ENCODE data around the gene KCNH5. TPM values are rescaled to one million over a fixed set of nuclear protein-coding genes. Genes with fewer than 3 reads are reported as not detected.

The KCNH5 gene
- polyA plus RNA-seq, 1 of the 3 experiments (the other 2 are of a cell fraction): not detected

DNA sequence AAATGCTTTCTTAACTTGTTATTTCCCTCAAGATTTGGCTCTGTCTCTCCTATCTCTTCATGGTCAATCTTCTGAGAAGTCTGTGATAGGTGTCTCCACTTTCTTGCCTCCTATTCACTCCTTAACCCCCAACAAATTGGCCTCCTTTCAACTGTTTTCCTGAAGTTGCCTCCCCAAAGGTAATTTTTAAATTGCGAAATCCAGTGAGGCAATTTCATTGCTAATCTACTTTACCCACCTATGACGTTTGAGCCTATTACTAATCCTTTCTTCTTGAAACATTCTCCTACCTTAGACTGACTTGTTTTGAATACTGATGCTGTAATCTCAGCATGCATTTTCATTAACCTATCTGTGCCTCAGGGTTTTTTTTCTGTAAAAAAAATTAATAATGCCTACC lies 6.0 kb upstream of the KCNH5 start:
- ChIA-PET CTCF (no interaction called here), POLR2A (no interaction called here)
- Histone ChIP-seq H3K79me2 (ENCODE audit: insufficient read depth) (no peaks in the 10 kb centered on the region), H3K4me3 (ENCODE audit: low read depth in 2 of 2, low read length in 1 of 2) (no peak overlapping the region), H4K20me1 (ENCODE audit: insufficient read depth) (no peaks in the 10 kb centered on the region), H3K9ac (no peak overlapping the region), H3K9me2 (no peaks in the 10 kb centered on the region), H3K27me3 (ENCODE audit: insufficient read depth) (peaks cover 25% of the 10 kb centered on the region), H3K9me3 (no peaks in the 10 kb centered on the region), H3F3A (replicated peaks; ENCODE audit: insufficient read depth) (no peaks in the 10 kb centered on the region), H3K4me2 (no peak overlapping the region), H2AFZ (ENCODE audit: low read depth) (no peak overlapping the region), H3K27ac (ENCODE audit: low read depth in 2 of 2, low read length in 1 of 2) (no peak overlapping the region), H3K4me1 (ENCODE audit: control insufficient read depth in 1 of 2, insufficient read depth in 2 of 2, low read depth in 1 of 2, low read length in 1 of 2) (no peaks in the 10 kb centered on the region), H3K36me3 (replicated peaks in 1 of 2; ENCODE audit: control insufficient read depth in 1 of 2, insufficient read depth in 2 of 2, low read length in 1 of 2) (no peaks in the 10 kb centered on the region)
- TF ChIP-seq, protein P1, sequence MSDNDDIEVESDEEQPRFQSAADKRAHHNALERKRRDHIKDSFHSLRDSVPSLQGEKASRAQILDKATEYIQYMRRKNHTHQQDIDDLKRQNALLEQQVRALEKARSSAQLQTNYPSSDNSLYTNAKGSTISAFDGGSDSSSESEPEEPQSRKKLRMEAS (IDR thresholded peaks at IDR 0.05; ENCODE audit: low read depth): no peak
- no peak for TF ChIP-seq FOSL2 (IDR thresholded peaks at IDR 0.05; ENCODE audit: borderline replicate concordance, low read depth)
- no peak for DNase-seq
- WGBS (ENCODE audit: low lambda C conversion rate): 2% methylated on average over 2 of the region's 2 CpGs

DNA sequence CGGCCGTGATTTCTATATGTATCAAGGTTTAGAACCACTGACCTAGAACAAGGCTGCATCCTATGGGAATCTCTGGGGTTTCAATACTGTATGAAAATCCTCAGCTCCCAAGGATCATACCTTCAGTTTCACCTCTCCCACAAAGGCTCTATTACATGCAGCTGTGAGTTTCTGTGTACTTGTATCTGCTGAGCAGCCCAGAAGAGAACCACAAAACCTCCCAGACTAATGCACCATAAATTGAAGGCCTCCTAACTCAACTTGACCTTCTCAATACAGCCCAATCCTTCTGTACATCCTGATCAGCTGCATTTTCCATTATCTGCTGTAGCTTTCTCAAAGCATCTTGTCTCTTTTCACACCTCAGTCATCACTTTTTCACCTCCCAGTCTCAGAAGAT lies 5.4 kb upstream of the KCNH5 start:
- Histone ChIP-seq H3K79me2 (ENCODE audit: insufficient read depth) (no peaks in the 10 kb centered on the region), H3K4me1 (ENCODE audit: control insufficient read depth in 1 of 2, insufficient read depth in 2 of 2, low read depth in 1 of 2, low read length in 1 of 2) (peaks cover 0 to 5% of the 10 kb centered on the region in 2 experiments; a peak in 1 of 4 replicates), H3K27ac (ENCODE audit: low read depth in 2 of 2, low read length in 1 of 2) (no peak overlapping the region), H3K9ac (no peak overlapping the region), H4K20me1 (ENCODE audit: insufficient read depth) (no peaks in the 10 kb centered on the region), H3K4me2 (no peak overlapping the region), H3F3A (replicated peaks; ENCODE audit: insufficient read depth) (no peaks in the 10 kb centered on the region), H3K4me3 (ENCODE audit: low read depth in 2 of 2, low read length in 1 of 2) (no peak overlapping the region), H3K9me3 (no peaks in the 10 kb centered on the region), H3K27me3 (ENCODE audit: insufficient read depth) (peaks cover 31% of the 10 kb centered on the region), H3K9me2 (no peaks in the 10 kb centered on the region), H3K36me3 (replicated peaks in 1 of 2; ENCODE audit: control insufficient read depth in 1 of 2, insufficient read depth in 2 of 2, low read length in 1 of 2) (no peaks in the 10 kb centered on the region), H2AFZ (ENCODE audit: low read depth) (no peak overlapping the region)
- DNase-seq: no peak
- TF ChIP-seq TEAD4 (IDR thresholded peaks at IDR 0.05; ENCODE audit: borderline replicate concordance, insufficient read depth) (no peak), TAF1 (IDR thresholded peaks at IDR 0.05; ENCODE audit: borderline replicate concordance, low read depth, low read length) (no peak), FOXJ3 (CRISPR knock-in tag; IDR thresholded peaks at IDR 0.05) (no peak)
- TF ChIP-seq, protein P2, sequence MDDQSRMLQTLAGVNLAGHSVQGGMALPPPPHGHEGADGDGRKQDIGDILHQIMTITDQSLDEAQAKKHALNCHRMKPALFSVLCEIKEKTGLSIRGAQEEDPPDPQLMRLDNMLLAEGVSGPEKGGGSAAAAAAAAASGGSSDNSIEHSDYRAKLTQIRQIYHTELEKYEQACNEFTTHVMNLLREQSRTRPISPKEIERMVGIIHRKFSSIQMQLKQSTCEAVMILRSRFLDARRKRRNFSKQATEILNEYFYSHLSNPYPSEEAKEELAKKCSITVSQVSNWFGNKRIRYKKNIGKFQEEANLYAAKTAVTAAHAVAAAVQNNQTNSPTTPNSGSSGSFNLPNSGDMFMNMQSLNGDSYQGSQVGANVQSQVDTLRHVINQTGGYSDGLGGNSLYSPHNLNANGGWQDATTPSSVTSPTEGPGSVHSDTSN (IDR thresholded peaks at IDR 0.05): no peak
- TF ChIP-seq, protein P3, sequence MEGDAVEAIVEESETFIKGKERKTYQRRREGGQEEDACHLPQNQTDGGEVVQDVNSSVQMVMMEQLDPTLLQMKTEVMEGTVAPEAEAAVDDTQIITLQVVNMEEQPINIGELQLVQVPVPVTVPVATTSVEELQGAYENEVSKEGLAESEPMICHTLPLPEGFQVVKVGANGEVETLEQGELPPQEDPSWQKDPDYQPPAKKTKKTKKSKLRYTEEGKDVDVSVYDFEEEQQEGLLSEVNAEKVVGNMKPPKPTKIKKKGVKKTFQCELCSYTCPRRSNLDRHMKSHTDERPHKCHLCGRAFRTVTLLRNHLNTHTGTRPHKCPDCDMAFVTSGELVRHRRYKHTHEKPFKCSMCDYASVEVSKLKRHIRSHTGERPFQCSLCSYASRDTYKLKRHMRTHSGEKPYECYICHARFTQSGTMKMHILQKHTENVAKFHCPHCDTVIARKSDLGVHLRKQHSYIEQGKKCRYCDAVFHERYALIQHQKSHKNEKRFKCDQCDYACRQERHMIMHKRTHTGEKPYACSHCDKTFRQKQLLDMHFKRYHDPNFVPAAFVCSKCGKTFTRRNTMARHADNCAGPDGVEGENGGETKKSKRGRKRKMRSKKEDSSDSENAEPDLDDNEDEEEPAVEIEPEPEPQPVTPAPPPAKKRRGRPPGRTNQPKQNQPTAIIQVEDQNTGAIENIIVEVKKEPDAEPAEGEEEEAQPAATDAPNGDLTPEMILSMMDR (IDR thresholded peaks at IDR 0.05): no peak
- CTCF ChIA-PET: no interaction called here
- 65% methylated on average over 2 of the region's 2 CpGs for WGBS (ENCODE audit: low lambda C conversion rate)
- POLR2A ChIA-PET: no interaction called here

All from SK-N-SH (cell line).